HEK293T (cell line): ENCODE data around the gene AFF1.

Source experiments
- CTCF ChIA-PET: fragments of 350-600 bp; formaldehyde crosslinking; extraction: SDS; loops from one replicate; lab custom pipeline; 2021; ENCODE audit warnings: antibody characterized with exemption, inconsistent platforms; lab: Yijun Ruan, JAX
- POLR2A ChIA-PET: fragments of 350-600 bp; formaldehyde crosslinking; extraction: SDS; loops from one replicate; lab custom pipeline; 2020; ENCODE audit warnings: antibody characterized with exemption, inconsistent platforms; lab: Yijun Ruan, JAX
- DNase-seq: peaks from one replicate; pipeline ENCODE4 v3.0.0; 2012; ENCODE audit warnings: mixed read lengths; ENCODE audit errors: extremely low spot score
- ARNT ChIP-seq: fragments of 450-650 bp; IDR thresholded peaks from 2 replicates; pipeline ENCODE4 v1.6.1; 2017; ENCODE audit warnings: mild to moderate bottlenecking
- BHLHE40 ChIP-seq: fragments of 450-650 bp; IDR thresholded peaks from 2 replicates; pipeline ENCODE4 v1.6.1; 2016; ENCODE audit warnings: mild to moderate bottlenecking, moderate library complexity, borderline replicate concordance
- CTBP1 ChIP-seq: fragments of 450-650 bp; IDR thresholded peaks from 2 replicates; pipeline ENCODE4 v1.6.1; 2016; ENCODE audit warnings: borderline replicate concordance
- ELF4 ChIP-seq: fragments of 450-650 bp; IDR thresholded peaks from 2 replicates; pipeline ENCODE4 v1.6.1; 2017; ENCODE audit warnings: antibody characterized with exemption
- FOXA1 ChIP-seq: fragments of 450-650 bp; IDR thresholded peaks from 2 replicates; pipeline ENCODE4 v1.6.1; 2016; ENCODE audit warnings: mild to moderate bottlenecking
- FOXK2 ChIP-seq: fragments of 450-650 bp; IDR thresholded peaks from 2 replicates; pipeline ENCODE4 v1.6.1; 2016; ENCODE audit warnings: mild to moderate bottlenecking
- FOXM1 ChIP-seq: fragments of 450-650 bp; IDR thresholded peaks from 2 replicates; pipeline ENCODE4 v1.6.1; 2017; ENCODE audit warnings: mild to moderate bottlenecking, borderline replicate concordance
- HDGF ChIP-seq: fragments of 450-650 bp; IDR thresholded peaks from 2 replicates; pipeline ENCODE4 v1.6.1; 2017; ENCODE audit warnings: antibody characterized with exemption, borderline replicate concordance
- L3MBTL2 ChIP-seq: fragments of 450-650 bp; conservative IDR thresholded peaks from 2 replicates; pipeline ENCODE4 v1.6.1; 2016; ENCODE audit warnings: mild to moderate bottlenecking
- LEF1 ChIP-seq: fragments of 450-650 bp; IDR thresholded peaks from 2 replicates; pipeline ENCODE4 v1.6.1; 2017; ENCODE audit warnings: mild to moderate bottlenecking, borderline replicate concordance
- NFRKB ChIP-seq: fragments of 450-650 bp; IDR thresholded peaks from 2 replicates; pipeline ENCODE4 v1.6.1; 2016; ENCODE audit warnings: mild to moderate bottlenecking, moderate library complexity
- SP1 ChIP-seq: fragments of 450-650 bp; IDR thresholded peaks from 2 replicates; pipeline ENCODE4 v1.6.1; 2017
- SUZ12 ChIP-seq: fragments of 450-650 bp; IDR thresholded peaks from 2 replicates; pipeline ENCODE4 v1.6.1; 2016; ENCODE audit warnings: mild to moderate bottlenecking
- TARDBP ChIP-seq: fragments of 450-650 bp; IDR thresholded peaks from 2 replicates; pipeline ENCODE4 v1.6.1; 2016
- ZNF384 ChIP-seq: fragments of 450-650 bp; IDR thresholded peaks from 2 replicates; pipeline ENCODE4 v1.6.1; 2016
- TF ChIP-seq, protein P1 (sequence below): fragments of 450-650 bp; IDR thresholded peaks from 2 replicates; pipeline ENCODE4 v1.6.1; 2016

Gene AFF1

DNA sequence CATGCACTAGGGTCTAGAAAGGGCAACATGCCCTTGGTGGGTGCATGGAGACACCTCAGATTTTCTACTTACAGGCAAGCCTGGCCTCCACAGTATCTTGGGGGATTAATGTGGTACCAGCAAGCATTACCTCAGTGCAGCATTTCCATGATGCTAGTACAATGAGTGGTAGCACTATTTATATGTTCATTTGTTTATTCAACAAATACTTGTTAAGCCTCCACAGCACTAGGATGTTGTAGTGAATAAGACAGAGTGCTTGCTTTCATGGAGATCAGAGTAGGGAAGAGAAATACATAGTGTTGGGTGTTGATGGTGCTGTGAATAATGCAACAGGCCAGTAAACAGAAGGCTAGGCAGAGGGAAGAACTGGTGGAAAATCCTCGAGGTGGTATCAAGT, 152.2 kb downstream of the AFF1 start:
- ChIA-PET POLR2A (no interaction called here), CTCF (no interaction called here)
- DNase-seq = no peak
- no peak for TF ChIP-seq BHLHE40
- TF ChIP-seq SP1 = no peak
- TF ChIP-seq TARDBP = no peak
- no peak for TF ChIP-seq SUZ12
- TF ChIP-seq LEF1 = no peak

DNA sequence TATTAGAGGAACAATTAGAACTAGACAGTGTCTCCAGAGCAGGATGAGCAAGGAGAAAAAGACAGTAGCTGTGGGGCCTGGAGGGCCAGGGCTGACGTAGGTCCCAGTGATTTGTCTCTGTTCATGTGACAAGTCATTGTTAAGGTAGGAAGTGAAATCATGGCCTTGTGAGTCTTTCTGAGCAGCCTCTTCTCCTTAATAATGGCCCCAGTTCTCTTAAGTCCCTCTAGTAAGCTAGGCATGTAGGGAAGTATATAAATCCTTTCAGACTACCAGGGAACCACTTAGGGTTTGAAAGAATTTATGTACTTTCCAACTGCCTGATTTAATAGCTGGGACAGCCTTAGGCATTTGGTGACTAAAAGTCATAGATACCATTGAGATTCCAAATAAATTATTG, 152.6 kb downstream of the AFF1 start:
- POLR2A ChIA-PET = no interaction called here

DNA sequence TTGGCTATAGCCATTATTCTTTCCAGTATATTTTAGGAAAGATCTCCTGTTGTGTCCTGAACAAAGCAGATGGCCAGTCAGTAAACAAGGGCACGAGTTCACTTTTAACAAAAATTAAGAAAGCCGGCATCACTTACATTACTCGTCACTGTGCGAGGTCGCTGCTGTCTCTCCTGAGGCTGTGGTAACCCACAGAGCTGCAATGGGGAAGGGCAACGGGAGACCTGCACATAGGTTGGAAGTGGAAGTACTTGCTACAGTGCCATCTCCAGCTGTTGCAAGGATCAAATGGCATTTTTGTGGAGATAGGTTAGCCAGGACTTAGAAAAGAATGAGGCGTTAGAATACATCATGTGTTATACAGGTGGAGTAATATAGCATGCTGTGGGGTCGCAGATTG, 153.4 kb downstream of the AFF1 start:
- no peak for DNase-seq
- ChIA-PET CTCF (no interaction called here), POLR2A (no interaction called here)
- TF ChIP-seq FOXA1 = no peak
- no peak for TF ChIP-seq TARDBP
- no peak for TF ChIP-seq FOXM1
- TF ChIP-seq LEF1 = no peak
- TF ChIP-seq FOXK2 = no peak
- no peak for TF ChIP-seq ARNT
- TF ChIP-seq, protein P1, sequence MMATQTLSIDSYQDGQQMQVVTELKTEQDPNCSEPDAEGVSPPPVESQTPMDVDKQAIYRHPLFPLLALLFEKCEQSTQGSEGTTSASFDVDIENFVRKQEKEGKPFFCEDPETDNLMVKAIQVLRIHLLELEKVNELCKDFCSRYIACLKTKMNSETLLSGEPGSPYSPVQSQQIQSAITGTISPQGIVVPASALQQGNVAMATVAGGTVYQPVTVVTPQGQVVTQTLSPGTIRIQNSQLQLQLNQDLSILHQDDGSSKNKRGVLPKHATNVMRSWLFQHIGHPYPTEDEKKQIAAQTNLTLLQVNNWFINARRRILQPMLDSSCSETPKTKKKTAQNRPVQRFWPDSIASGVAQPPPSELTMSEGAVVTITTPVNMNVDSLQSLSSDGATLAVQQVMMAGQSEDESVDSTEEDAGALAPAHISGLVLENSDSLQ = no peak
- TF ChIP-seq HDGF = no peak
- TF ChIP-seq ZNF384 = no peak
- TF ChIP-seq SP1 = no peak
- TF ChIP-seq L3MBTL2 = no peak
- no peak for TF ChIP-seq ELF4
- no peak for TF ChIP-seq BHLHE40
- TF ChIP-seq CTBP1 = no peak
- no peak for TF ChIP-seq NFRKB
- TF ChIP-seq SUZ12 = no peak

More for the DNA sequence above, 152.6 kb downstream of the AFF1 start:
- TF ChIP-seq, protein P1 = 0 out of 2 replicates have a peak, but pooled peaks have one; percentile 3
- TF ChIP-seq ZNF384 = no peak
- no peak for DNase-seq
- CTCF ChIA-PET = no interaction called here

DNA sequence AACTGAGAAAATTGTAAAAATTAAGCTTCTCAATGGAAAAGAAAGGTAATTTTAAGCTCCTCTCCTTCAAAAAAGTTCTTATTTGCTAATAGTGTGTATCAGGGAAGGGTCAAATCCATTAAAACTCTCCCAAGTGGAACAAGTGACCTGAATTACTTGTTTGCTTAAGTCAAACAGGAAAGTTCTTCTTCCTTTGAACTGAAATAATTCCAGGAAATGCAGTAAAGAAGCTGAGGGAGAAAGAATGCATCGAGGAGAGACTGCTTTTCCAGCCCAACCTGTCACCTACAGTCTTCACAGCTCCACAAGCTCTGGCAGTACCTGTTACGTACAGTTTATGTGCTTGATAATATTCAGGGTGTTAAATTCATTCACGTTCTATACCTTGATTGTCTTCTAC, 154.6 kb downstream of the AFF1 start:
- no peak for DNase-seq
- POLR2A ChIA-PET = no interaction called here

DNA sequence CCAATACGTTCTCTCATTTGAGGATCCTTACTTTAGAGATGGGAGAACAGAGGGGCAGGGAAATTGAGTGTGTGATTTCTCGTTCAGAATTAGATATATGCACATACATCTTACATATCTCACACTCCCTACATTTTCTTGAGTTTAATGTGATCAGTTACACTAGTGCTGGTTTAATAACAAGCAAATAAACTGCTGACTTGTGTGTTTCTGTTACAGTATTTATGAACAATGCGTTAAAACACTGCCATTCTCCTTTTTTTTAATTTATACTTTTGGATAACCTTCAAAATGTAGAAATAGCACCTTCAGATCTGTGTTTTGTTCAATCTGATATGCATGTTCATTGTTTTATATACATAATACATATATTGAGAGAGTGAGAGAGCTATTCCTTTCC, 155.5 kb downstream of the AFF1 start:
- TF ChIP-seq ARNT (no peak), BHLHE40 (no peak), SP1 (no peak), ZNF384 (no peak), FOXA1 (no peak), L3MBTL2 (no peak), SUZ12 (no peak), NFRKB (no peak), FOXK2 (no peak), TARDBP (no peak)
- TF ChIP-seq, protein P1 = no peak
- ChIA-PET CTCF (interaction anchor here (1.4 kb wide), 1 partner anchor 168 kb away, joined by 5 read pairs; no protein-coding TSS in a partner anchor), POLR2A (no interaction called here)
- no peak for DNase-seq

More for the DNA sequence above, 154.6 kb downstream of the AFF1 start:
- TF ChIP-seq LEF1 (no peak), FOXA1 (no peak), SP1 (no peak), TARDBP (no peak)
- CTCF ChIA-PET = interaction anchor here (1.4 kb wide), 1 partner anchor 167 kb away, joined by 5 read pairs; no protein-coding TSS in a partner anchor

DNA sequence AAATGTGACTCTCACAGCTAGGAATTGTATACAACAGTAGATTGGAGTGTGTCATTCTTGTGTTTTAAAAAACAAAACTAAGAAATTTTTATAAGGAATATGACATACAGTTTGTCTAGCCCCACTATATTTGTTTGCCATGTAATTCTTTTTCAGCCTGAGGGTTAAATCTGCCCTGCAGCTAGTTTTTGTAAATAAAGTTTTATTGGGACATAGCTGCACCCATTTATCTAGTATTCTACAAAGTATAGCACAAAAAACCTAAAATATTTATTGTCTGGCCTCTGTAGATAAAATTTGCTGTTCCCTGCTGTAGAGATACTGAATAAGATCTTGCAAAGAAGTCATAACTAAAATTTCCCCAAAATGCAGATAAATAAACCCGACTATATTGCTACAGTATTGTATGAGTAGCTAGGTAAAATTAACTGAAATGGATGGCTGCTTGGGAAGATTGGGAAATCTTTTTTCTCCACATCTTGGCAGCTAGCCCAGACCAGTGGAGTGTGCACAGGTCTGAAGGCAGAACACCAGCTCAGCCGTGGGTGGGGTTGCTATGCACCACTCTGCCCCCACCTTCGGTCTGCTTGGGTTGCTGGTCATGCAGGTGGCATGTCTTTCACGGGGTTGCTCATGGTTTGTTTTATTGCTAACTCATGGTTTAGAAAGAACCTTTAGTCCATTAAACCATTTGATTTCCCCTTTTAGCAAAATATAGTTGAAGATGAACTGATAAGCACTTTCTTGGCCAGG, 157.8 kb downstream of the AFF1 start:
- TF ChIP-seq LEF1 = no peak
- no peak for TF ChIP-seq TARDBP
- TF ChIP-seq, protein P1 = no peak
- TF ChIP-seq ARNT = no peak
- no peak for TF ChIP-seq FOXA1
- no peak for TF ChIP-seq HDGF
- TF ChIP-seq BHLHE40 = no peak
- no peak for TF ChIP-seq FOXK2
- TF ChIP-seq NFRKB = no peak
- TF ChIP-seq ZNF384 = no peak
- TF ChIP-seq CTBP1 = no peak
- no peak for TF ChIP-seq FOXM1
- no peak for TF ChIP-seq SUZ12
- TF ChIP-seq SP1 = no peak
- CTCF ChIA-PET = interaction anchor here (0.8 to 3.4 kb wide), 5 partner anchors 17 to 170 kb away, joined by 3 to 31 read pairs (median 3); no protein-coding TSS in a partner anchor
- peak; percentile 44 for DNase-seq

More for the DNA sequence above, 157.8 kb downstream of the AFF1 start:
- POLR2A ChIA-PET = interaction anchor here (1.2 to 1.8 kb wide), 4 partner anchors 81 to 171 kb away, joined by 3 to 5 read pairs (median 4); partner anchors contain the start of gene AFF1
